Ovary (tissue), 9 donors: ENCODE measurements around the gene NKX1-1. TPM values are rescaled to one million over a fixed set of nuclear protein-coding genes. Genes with fewer than 3 reads are reported as not detected.

Source experiments
- DNase-seq, 5 donors: peaks; one replicate each; pipeline ENCODE4 v3.0.0-alpha.2; 2019 to 2020
- H3K27ac ChIP-seq, 2 donors: fragments of 200-600 bp; one replicate each; pipeline versions ENCODE4 v1.5.1 to v1.8.0; 2019 to 2022
- H3K27me3 ChIP-seq: fragments of 200-600 bp; one replicate; pipeline ENCODE4 v1.8.0; 2022
- H3K36me3 ChIP-seq: fragments of 200-600 bp; sonication (generic); one replicate; pipeline ENCODE4 v1.5.1; 2019
- H3K4me1 ChIP-seq: one replicate; pipeline ENCODE4 v1.8.1; 2013; ENCODE audit warnings: mild to moderate bottlenecking, moderate library complexity; ENCODE audit not compliant: insufficient read depth
- H3K4me3 ChIP-seq: fragments of 200-600 bp; sonication (generic); one replicate; pipeline ENCODE4 v1.5.1; 2017
- H3K9me3 ChIP-seq, 2 donors: fragments of 200-600 bp in 1 of 2; sonication (generic) in 1 of 2; one replicate each; pipeline versions ENCODE4 v1.5.1 to v1.8.1; 2013 to 2019; ENCODE audit warnings: mild to moderate bottlenecking in 1 of 2, moderate library complexity in 1 of 2
- EP300 ChIP-seq: sonication (generic); formaldehyde crosslinking; IDR thresholded peaks from one replicate; pipeline ENCODE4 v1.6.1; 2017; ENCODE audit warnings: antibody characterized with exemption
- POLR2A ChIP-seq: fragments of 450-650 bp; IDR thresholded peaks from one replicate; pipeline ENCODE4 v1.6.1; 2017; ENCODE audit warnings: antibody characterized with exemption, mild to moderate bottlenecking, moderate library complexity
- WGBS, 3 donors: extraction: QIAGEN DNeasy Blood & Tissue Kit in 1 of 3; methylation state at CpG; one replicate each; pipeline versions ENCODE4 v1.1.5 to v1.1.7; 2013 to 2017; 5-methylcytosine and 5-hydroxymethylcytosine counted together
- intact Hi-C, 4 donors: fragments of 100-400 bp; cut with DNase I; formaldehyde crosslinking; loops; one replicate each; pipeline versions ENCODE4 v1.11.0 to v1.15.1; 2022 to 2023
- polyA plus RNA-seq, 2 donors: library from polyadenylated mRNA; stranded (reverse); fragments of 200-250 nt in 1 of 2; fragments of 350-450 nt in 1 of 2; fragmentation: Illumina TruSeq in 1 of 2; extraction: RNeasy Lipid Tissue Mini Kit (QIAGEN cat#74804) in 1 of 2; gene quantifications; one replicate each; pipeline ENCODE4 v1.2.3, GENCODE V29; 2013 to 2014
- total RNA-seq, 7 donors: library from RNA; depleted of rRNA in 2 of 7; stranded (reverse); fragments of >200 nt in 2 of 7; fragmentation: NEBNext Ultra II Directional in 3 of 7; extraction: Animal tissue kit (Norgen Biotek cat#: 25700) in 3 of 7; gene quantifications; one replicate each; pipeline versions ENCODE4 v1.1.0 to v1.2.4, GENCODE V29; 2016 to 2023
- TF ChIP-seq, protein P1 (sequence below), 3 donors: fragments of 450-650 bp in 2 of 3; fragments of 200-600 bp in 1 of 3; IDR thresholded peaks; one replicate each; pipeline versions ENCODE4 v1.5.1 to v1.8.0; 2016 to 2022; ENCODE audit warnings: antibody characterized with exemption in 3 of 3, mild to moderate bottlenecking in 1 of 3
- donor health status: DM: no; HTN: no; CAD: no; lungs with moderate emphysema.
- donor health status: DM: no; HTN: no; CAD: no.
- donor health status: Bipolar disorder and iron deficiency.
- donor health status: DM: yes; HTN: yes; CAD: no.
- donor health status: DM: no; HTN: no; CAD: no.
- donor health status: DM: yes; HTN: yes; CAD: no.

Gene NKX1-1
- total and polyA plus RNA-seq, 9 donors: not detected

DNA sequence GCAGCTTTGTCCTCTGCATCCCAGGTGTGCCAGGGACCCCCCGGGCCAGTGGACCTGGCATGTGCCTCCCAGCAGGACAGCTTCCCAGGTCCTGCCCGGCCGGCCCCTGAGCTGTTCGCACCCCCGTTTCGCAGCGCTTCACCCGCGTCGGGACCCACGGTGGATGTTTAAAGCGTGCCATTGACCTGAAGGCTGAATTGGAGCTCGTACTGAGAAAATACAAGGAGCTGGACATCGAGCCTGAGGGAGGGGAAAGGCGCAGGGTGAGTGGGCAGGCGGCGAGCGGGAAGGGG, 51.3 kb downstream of the NKX1-1 start:
- H3K4me3 ChIP-seq: no peak overlapping the region
- no peak for TF ChIP-seq EP300
- TF ChIP-seq POLR2A: no peak
- TF ChIP-seq, protein P1, sequence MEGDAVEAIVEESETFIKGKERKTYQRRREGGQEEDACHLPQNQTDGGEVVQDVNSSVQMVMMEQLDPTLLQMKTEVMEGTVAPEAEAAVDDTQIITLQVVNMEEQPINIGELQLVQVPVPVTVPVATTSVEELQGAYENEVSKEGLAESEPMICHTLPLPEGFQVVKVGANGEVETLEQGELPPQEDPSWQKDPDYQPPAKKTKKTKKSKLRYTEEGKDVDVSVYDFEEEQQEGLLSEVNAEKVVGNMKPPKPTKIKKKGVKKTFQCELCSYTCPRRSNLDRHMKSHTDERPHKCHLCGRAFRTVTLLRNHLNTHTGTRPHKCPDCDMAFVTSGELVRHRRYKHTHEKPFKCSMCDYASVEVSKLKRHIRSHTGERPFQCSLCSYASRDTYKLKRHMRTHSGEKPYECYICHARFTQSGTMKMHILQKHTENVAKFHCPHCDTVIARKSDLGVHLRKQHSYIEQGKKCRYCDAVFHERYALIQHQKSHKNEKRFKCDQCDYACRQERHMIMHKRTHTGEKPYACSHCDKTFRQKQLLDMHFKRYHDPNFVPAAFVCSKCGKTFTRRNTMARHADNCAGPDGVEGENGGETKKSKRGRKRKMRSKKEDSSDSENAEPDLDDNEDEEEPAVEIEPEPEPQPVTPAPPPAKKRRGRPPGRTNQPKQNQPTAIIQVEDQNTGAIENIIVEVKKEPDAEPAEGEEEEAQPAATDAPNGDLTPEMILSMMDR (IDR thresholded peaks at IDR 0.05): no peak
- H3K27ac ChIP-seq: no peak overlapping the region
- intact Hi-C loops: loop anchor here (5.0 to 10.0 kb wide), 8 partner anchors 188 to 372 kb away; no protein-coding TSS in a partner anchor
- DNase-seq: no peak
- no peaks in the 10 kb centered on the region for H3K27me3 ChIP-seq
- WGBS, 3 donors: 88 to 95% (median 91%) methylated on average over 18 of the region's 18 CpGs
- H3K9me3 ChIP-seq: no peaks in the 10 kb centered on the region
- no peaks in the 10 kb centered on the region for H3K36me3 ChIP-seq
- no peaks in the 10 kb centered on the region for H3K4me1 ChIP-seq

DNA sequence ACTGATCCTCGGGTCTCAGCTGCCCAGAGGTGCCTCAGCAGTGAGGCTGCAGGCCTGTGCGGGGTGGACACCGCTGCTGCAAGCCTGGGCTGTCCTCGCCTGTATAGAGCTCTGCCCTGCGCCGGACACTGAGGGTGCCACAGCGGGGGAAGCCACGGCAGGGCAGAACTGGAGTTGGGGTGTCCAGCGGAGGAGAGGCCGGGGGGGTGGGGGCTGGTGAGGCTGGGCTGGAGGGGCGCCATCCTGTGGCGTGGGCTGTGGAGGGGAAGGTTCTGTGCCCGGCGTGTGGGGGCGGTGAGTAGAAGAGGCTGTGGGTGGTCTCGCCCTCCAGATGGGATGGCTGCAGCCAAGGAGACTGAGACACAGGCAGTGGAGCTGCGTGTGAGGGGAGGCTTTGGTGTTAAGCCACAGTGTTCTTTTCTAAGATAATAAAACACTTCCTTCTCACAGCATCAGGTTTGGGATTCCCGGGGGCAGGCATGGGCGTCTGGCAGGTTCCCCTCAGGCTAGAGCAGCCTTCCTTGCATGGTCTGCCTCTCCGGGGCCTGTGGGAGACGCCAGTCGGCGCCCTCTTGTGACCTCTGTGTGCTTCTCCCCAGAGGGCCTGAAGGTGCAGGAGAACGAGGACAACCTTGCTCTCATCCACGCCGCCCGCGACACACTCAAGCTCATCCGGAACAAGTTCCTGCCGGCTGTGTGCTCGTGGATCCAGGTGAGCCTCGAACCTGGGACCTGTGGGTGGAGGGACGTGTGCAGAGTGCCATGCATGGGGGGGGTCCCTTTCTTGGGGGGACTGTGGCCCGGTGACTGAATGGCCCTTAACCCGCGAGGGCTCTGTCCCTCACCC, 51.9 kb downstream of the NKX1-1 start:
- WGBS, 3 donors: 69 to 76% (median 69%) methylated on average over 36 of the region's 36 CpGs
- Histone ChIP-seq H3K36me3 (no peaks in the 10 kb centered on the region), H3K4me1 (no peaks in the 10 kb centered on the region), H3K4me3 (no peak overlapping the region), H3K27me3 (no peaks in the 10 kb centered on the region), H3K9me3 (no peaks in the 10 kb centered on the region), H3K27ac (no peak overlapping the region)
- no peak for DNase-seq
- intact Hi-C loops: loop anchor here (5.0 to 10.0 kb wide), 5 partner anchors 187 to 347 kb away; no protein-coding TSS in a partner anchor
- TF ChIP-seq POLR2A (no peak), EP300 (no peak)
- TF ChIP-seq, protein P1 (IDR thresholded peaks at IDR 0.05): no peak

DNA sequence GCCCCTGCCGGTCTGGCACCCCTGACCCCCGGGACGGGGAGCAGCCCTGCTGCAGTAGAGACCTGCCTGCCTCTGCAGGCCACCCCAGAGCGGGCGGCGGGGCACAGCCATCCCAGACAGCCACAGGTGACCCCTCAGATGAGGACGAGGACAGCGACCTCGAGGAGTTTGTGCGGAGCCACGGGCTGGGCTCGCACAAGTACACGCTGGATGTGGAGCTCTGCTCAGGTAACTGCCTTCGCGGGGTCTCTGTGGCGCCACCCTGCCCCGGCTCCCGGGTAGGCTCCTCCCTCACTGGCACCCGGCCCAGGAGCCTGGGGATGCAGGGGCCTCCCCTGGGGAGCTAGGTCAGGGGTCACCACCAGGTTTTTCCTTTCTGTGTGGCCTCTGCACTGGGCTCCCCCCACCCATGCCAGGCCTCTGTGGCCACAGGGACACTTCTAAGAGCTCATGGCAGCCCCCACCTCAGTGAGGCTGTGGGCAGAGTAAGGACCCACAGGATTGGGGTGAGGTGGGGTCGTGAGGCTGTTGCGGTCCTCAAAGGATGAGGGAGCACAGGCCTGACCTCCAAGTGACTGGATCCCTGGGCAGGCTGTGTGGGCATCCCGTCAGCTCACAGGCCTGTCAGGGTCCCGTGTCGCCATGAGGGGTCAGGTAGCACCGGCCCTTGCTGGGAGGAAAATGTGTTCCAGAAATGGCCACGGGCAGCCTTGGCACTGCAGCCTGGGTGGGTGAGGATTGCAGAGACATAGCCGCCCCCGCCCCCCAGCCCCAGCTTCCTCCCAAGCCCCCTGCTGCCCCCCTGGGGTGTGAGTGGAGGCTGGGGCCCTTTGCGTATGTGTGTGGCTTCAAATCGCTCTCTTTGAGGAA, 52.8 kb downstream of the NKX1-1 start:
- no peaks in the 10 kb centered on the region for H3K27me3 ChIP-seq
- WGBS, 3 donors: 84 to 90% (median 85%) methylated on average over 29 to 30 of the region's 30 CpGs
- no peaks in the 10 kb centered on the region for H3K9me3 ChIP-seq
- TF ChIP-seq, protein P1 (IDR thresholded peaks at IDR 0.05): no peak
- TF ChIP-seq POLR2A: no peak
- TF ChIP-seq EP300: no peak
- intact Hi-C loops: loop anchor here (2.0 to 10.0 kb wide), 6 partner anchors 186 to 346 kb away; no protein-coding TSS in a partner anchor
- H3K36me3 ChIP-seq: no peaks in the 10 kb centered on the region
- H3K4me3 ChIP-seq: no peak overlapping the region
- no peak for DNase-seq
- no peak overlapping the region for H3K27ac ChIP-seq
- H3K4me1 ChIP-seq: no peaks in the 10 kb centered on the region

Other genes with a start within 250 kb of the NKX1-1 start
- gene SPON2, start 233.9 kb downstream of the NKX1-1 start, total RNA-seq: 100 to 1,000 TPM in 1 of 7 donors, 10 to 100 TPM in 6; 12.2 to 104 (median 55.3) TPM
- 10 to 100 TPM in 1 of 2 donors, 1 to 10 TPM in 1; 8.0 to 46.2 TPM for gene SPON2, start 233.9 kb downstream of the NKX1-1 start, polyA plus RNA-seq
- 100 to 1,000 TPM in 6 of 7 donors, 10 to 100 TPM in 1; 89.5 to 231 (median 154) TPM for gene CTBP1, start 157.3 kb downstream of the NKX1-1 start, total RNA-seq
- gene CTBP1, start 157.3 kb downstream of the NKX1-1 start, polyA plus RNA-seq: 100 to 1,000 TPM in 1 of 2 donors, 10 to 100 TPM in 1; 45.7 to 124 TPM
- 10 to 100 TPM; 48.3 to 71.3 (median 56.7) TPM for gene MAEA, start 116.6 kb downstream of the NKX1-1 start, total RNA-seq
- 10 to 100 TPM; 23.8 to 60.7 TPM for gene MAEA, start 116.6 kb downstream of the NKX1-1 start, polyA plus RNA-seq
- gene UVSSA, start 59.2 kb downstream of the NKX1-1 start, total RNA-seq: 10 to 100 TPM; 12.1 to 24.7 (median 19.1) TPM
- 1 to 10 TPM; 3.8 to 6.6 TPM for gene UVSSA, start 59.2 kb downstream of the NKX1-1 start, polyA plus RNA-seq